GM15510 (cell line): Measurements from ENCODE around the gene VTI1A.

Source experiments
- POLR2A ChIP-seq: IDR thresholded peaks from 3 replicates; pipeline ENCODE4 v1.6.1; 2011; ENCODE audit warnings: borderline replicate concordance; ENCODE audit not compliant: insufficient read length; ENCODE audit errors: extremely low read depth

The VTI1A gene

GRCh38 chr10:112735041-112735695, 288.2 kb downstream of the VTI1A start:
- TF ChIP-seq POLR2A = no peak

GRCh38 chr10:112738606-112739591, 291.9 kb downstream of the VTI1A start:
- no peak for TF ChIP-seq POLR2A

GRCh38 chr10:112739592-112740353, 292.8 kb downstream of the VTI1A start:
- TF ChIP-seq POLR2A = no peak

GRCh38 chr10:112741830-112742402, 294.9 kb downstream of the VTI1A start:
- TF ChIP-seq POLR2A = no peak

- no peak for TF ChIP-seq POLR2A
Measured at GRCh38 chr10:112744181-112745096, 297.4 kb downstream of the VTI1A start.

GRCh38 chr10:112746329-112746728, 299.3 kb downstream of the VTI1A start:
- TF ChIP-seq POLR2A = no peak

- TF ChIP-seq POLR2A = no peak
Measured at GRCh38 chr10:112750427-112751167, 303.6 kb downstream of the VTI1A start.

- no peak for TF ChIP-seq POLR2A
Measured at GRCh38 chr10:112751651-112752050, 304.6 kb downstream of the VTI1A start.

GRCh38 chr10:112752288-112752687, 305.3 kb downstream of the VTI1A start:
- no peak for TF ChIP-seq POLR2A

GRCh38 chr10:112753961-112754411, 307.0 kb downstream of the VTI1A start:
- TF ChIP-seq POLR2A = no peak

GRCh38 chr10:112755446-112756234, 308.6 kb downstream of the VTI1A start:
- TF ChIP-seq POLR2A = no peak

GRCh38 chr10:112756235-112756527, 309.2 kb downstream of the VTI1A start:
- TF ChIP-seq POLR2A = no peak
